Dendritic cell treated with granulocyte-macrophage colony-stimulating factor and Interleukin-4, amounts not matched to agents 40 ng/mL and 50 ng/mL, for 4 days (primary cell): ENCODE results near the gene CYP3A4.
"Not testable (repeated sequence)": the region's sequence is repeated elsewhere in the genome, so short reads cannot be mapped to it uniquely, and the experiment has no call there.

Experiments used
- H3K27ac Mint-ChIP-seq: one replicate; pipeline ENCODE4 v1.8.0; 2022; ENCODE audit warnings: mild to moderate bottlenecking, mixed read lengths
- H3K27me3 Mint-ChIP-seq: one replicate; pipeline ENCODE4 v1.8.0; 2022; ENCODE audit warnings: mild to moderate bottlenecking, mixed read lengths
- H3K36me3 Mint-ChIP-seq: one replicate; pipeline ENCODE4 v1.8.0; 2022; ENCODE audit warnings: low read depth, mixed read lengths
- H3K4me1 Mint-ChIP-seq: one replicate; pipeline ENCODE4 v1.8.0; 2022; ENCODE audit warnings: low read depth, mixed read lengths
- H3K4me3 Mint-ChIP-seq: one replicate; pipeline ENCODE4 v1.8.0; 2022; ENCODE audit warnings: mild to moderate bottlenecking, moderate library complexity, mixed read lengths
- H3K9me3 Mint-ChIP-seq: one replicate; pipeline ENCODE4 v1.8.0; 2022; ENCODE audit warnings: mixed read lengths
- intact Hi-C: fragments of 100-400 bp; cut with micrococcal nuclease; formaldehyde crosslinking; loops from one replicate; pipeline ENCODE4 v1.15.0; 2022

CYP3A4 gene

GRCh38 chr7:99752356-99752755, 31.6 kb downstream of the CYP3A4 start:
- H3K4me1 Mint-ChIP-seq: no peaks in the 10 kb centered on the region
- intact Hi-C loops: no loop called here
- H3K27me3 Mint-ChIP-seq: peaks cover 33% of the 10 kb centered on the region
- H3K36me3 Mint-ChIP-seq: no peaks in the 10 kb centered on the region
- H3K27ac Mint-ChIP-seq: no peak overlapping the region
- H3K4me3 Mint-ChIP-seq: no peak overlapping the region
- no peaks in the 10 kb centered on the region for H3K9me3 Mint-ChIP-seq

- H3K9me3 Mint-ChIP-seq, H3K4me3 Mint-ChIP-seq, H3K4me1 Mint-ChIP-seq, H3K36me3 Mint-ChIP-seq, intact Hi-C loops, H3K27ac Mint-ChIP-seq: not testable (repeated sequence)
- H3K27me3 Mint-ChIP-seq: peaks cover 30% of the 10 kb centered on the region
Measured at GRCh38 chr7:99751322-99752052, 32.5 kb downstream of the CYP3A4 start.

- Mint-ChIP-seq H3K4me3 (no peak overlapping the region), H3K36me3 (no peaks in the 10 kb centered on the region), H3K9me3 (peaks cover 23% of the 10 kb centered on the region), H3K27me3 (peaks cover 23% of the 10 kb centered on the region), H3K27ac (no peak overlapping the region), H3K4me1 (no peaks in the 10 kb centered on the region)
- intact Hi-C loops: no loop called here
Measured at GRCh38 chr7:99748846-99749579, 35.0 kb downstream of the CYP3A4 start.

GRCh38 chr7:99746915-99747314, 37.1 kb downstream of the CYP3A4 start:
- H3K27me3 Mint-ChIP-seq: peaks cover 15% of the 10 kb centered on the region
- H3K9me3 Mint-ChIP-seq: peaks cover 25% of the 10 kb centered on the region
- H3K4me3 Mint-ChIP-seq, H3K4me1 Mint-ChIP-seq, H3K27ac Mint-ChIP-seq, intact Hi-C loops, H3K36me3 Mint-ChIP-seq: not testable (repeated sequence)

GRCh38 chr7:99745395-99745794, 38.6 kb downstream of the CYP3A4 start:
- H3K4me3 Mint-ChIP-seq, H3K27me3 Mint-ChIP-seq, H3K27ac Mint-ChIP-seq, H3K36me3 Mint-ChIP-seq, intact Hi-C loops: not testable (repeated sequence)
- Mint-ChIP-seq H3K9me3 (peaks cover 25% of the 10 kb centered on the region), H3K4me1 (peaks cover 10% of the 10 kb centered on the region)

GRCh38 chr7:99742737-99743394, 41.1 kb downstream of the CYP3A4 start:
- Mint-ChIP-seq H3K36me3 (no peaks in the 10 kb centered on the region), H3K4me1 (peaks cover 10% of the 10 kb centered on the region), H3K4me3 (no peak overlapping the region), H3K27me3 (peaks cover 3% of the 10 kb centered on the region), H3K27ac (no peak overlapping the region), H3K9me3 (peaks cover 25% of the 10 kb centered on the region)
- intact Hi-C loops: no loop called here

- Mint-ChIP-seq H3K27ac (no peak overlapping the region), H3K9me3 (peaks cover 25% of the 10 kb centered on the region), H3K27me3 (no peaks in the 10 kb centered on the region), H3K4me1 (peaks cover 10% of the 10 kb centered on the region), H3K36me3 (no peaks in the 10 kb centered on the region), H3K4me3 (no peak overlapping the region)
- intact Hi-C loops: no loop called here
Measured at GRCh38 chr7:99741441-99741795, 42.6 kb downstream of the CYP3A4 start.

GRCh38 chr7:99740573-99741440, 43.2 kb downstream of the CYP3A4 start:
- Mint-ChIP-seq H3K4me1 (peaks cover 10% of the 10 kb centered on the region), H3K9me3 (peaks cover 19% of the 10 kb centered on the region), H3K27ac (no peak overlapping the region), H3K36me3 (no peaks in the 10 kb centered on the region), H3K27me3 (no peaks in the 10 kb centered on the region), H3K4me3 (no peak overlapping the region)
- intact Hi-C loops: no loop called here

GRCh38 chr7:99739699-99740572, 44.0 kb downstream of the CYP3A4 start:
- Mint-ChIP-seq H3K27ac (no peak overlapping the region), H3K4me1 (peaks cover 10% of the 10 kb centered on the region), H3K4me3 (no peak overlapping the region), H3K27me3 (no peaks in the 10 kb centered on the region), H3K9me3 (peaks cover 11% of the 10 kb centered on the region), H3K36me3 (no peaks in the 10 kb centered on the region)
- intact Hi-C loops: no loop called here

GRCh38 chr7:99737726-99738125, 46.3 kb downstream of the CYP3A4 start:
- intact Hi-C loops: no loop called here
- Mint-ChIP-seq H3K9me3 (no peaks in the 10 kb centered on the region), H3K4me1 (peaks cover 10% of the 10 kb centered on the region), H3K27me3 (no peaks in the 10 kb centered on the region), H3K4me3 (no peak overlapping the region), H3K36me3 (no peaks in the 10 kb centered on the region), H3K27ac (no peak overlapping the region)

GRCh38 chr7:99736667-99737066, 47.3 kb downstream of the CYP3A4 start:
- H3K4me1 Mint-ChIP-seq: peaks cover 10% of the 10 kb centered on the region
- H3K36me3 Mint-ChIP-seq, H3K27ac Mint-ChIP-seq, intact Hi-C loops, H3K27me3 Mint-ChIP-seq, H3K9me3 Mint-ChIP-seq, H3K4me3 Mint-ChIP-seq: not testable (repeated sequence)

GRCh38 chr7:99734987-99735386, 49.0 kb downstream of the CYP3A4 start, which contains the start of gene CYP3A7:
TSS of gene CYP3A7 (minus strand) at chr7:99735196. CDS start at chr7:99735093, 103 bp downstream.
- H3K4me3 Mint-ChIP-seq: no peak within 1 kb of the TSS
- H3K36me3 Mint-ChIP-seq: no peaks in the 10 kb centered on the region
- intact Hi-C loops: no loop called here
- no peak within 1 kb of the TSS for H3K27ac Mint-ChIP-seq
- H3K4me1 Mint-ChIP-seq: no peaks in the 10 kb centered on the region
- H3K27me3 Mint-ChIP-seq: no peaks in the 10 kb centered on the region
- H3K9me3 Mint-ChIP-seq: no peaks in the 10 kb centered on the region

GRCh38 chr7:99733448-99733847, 50.5 kb downstream of the CYP3A4 start:
- no peak overlapping the region for H3K27ac Mint-ChIP-seq
- no peaks in the 10 kb centered on the region for H3K9me3 Mint-ChIP-seq
- H3K4me1 Mint-ChIP-seq: no peaks in the 10 kb centered on the region
- H3K4me3 Mint-ChIP-seq: no peak overlapping the region
- H3K27me3 Mint-ChIP-seq: no peaks in the 10 kb centered on the region
- H3K36me3 Mint-ChIP-seq: no peaks in the 10 kb centered on the region
- intact Hi-C loops: no loop called here
